IPS-NIHi7 (cell line): ENCODE results near the gene IL25.
"Not testable (repeated sequence)": the region's sequence is repeated elsewhere in the genome, so short reads cannot be mapped to it uniquely, and the experiment has no call there.

Experiments used
- DNase-seq: peaks from one replicate; pipeline ENCODE4 v3.0.0; 2012; ENCODE audit warnings: mixed read lengths; ENCODE audit errors: extremely low spot score

Gene IL25

GRCh38 chr14:23409475-23409874 is 36.9 kb downstream of the IL25 start:
- no peak for DNase-seq

GRCh38 chr14:23409966-23410635 is 37.5 kb downstream of the IL25 start:
- no peak for DNase-seq

GRCh38 chr14:23411563-23412525 is 39.2 kb downstream of the IL25 start:
- no peak for DNase-seq

DNA sequence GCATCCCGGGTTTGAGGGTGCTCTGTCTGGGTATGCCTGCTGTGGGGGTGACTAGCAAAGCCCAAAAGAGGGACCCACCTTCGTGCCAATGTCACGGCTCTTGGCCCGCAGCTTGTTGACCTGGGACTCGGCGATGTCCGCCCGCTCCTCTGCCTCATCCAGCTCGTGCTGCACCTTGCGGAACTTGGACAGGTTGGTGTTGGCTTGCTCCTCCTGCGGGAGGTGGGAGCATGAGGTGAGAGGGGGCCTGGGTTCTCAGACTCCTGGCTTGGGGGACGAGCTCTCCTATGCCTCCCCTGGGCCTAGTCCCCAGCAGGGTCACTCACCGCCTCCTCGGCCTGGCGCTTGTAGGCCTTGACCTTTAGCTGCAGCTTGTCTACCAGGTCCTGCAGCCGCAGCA is 41.1 kb downstream of the IL25 start:
- no peak for DNase-seq

GRCh38 chr14:23414254-23414653 is 41.6 kb downstream of the IL25 start:
- DNase-seq = no peak

GRCh38 chr14:23414906-23415820 is 42.6 kb downstream of the IL25 start:
- no peak for DNase-seq

GRCh38 chr14:23415821-23416778 is 43.5 kb downstream of the IL25 start:
- no peak for DNase-seq

DNA sequence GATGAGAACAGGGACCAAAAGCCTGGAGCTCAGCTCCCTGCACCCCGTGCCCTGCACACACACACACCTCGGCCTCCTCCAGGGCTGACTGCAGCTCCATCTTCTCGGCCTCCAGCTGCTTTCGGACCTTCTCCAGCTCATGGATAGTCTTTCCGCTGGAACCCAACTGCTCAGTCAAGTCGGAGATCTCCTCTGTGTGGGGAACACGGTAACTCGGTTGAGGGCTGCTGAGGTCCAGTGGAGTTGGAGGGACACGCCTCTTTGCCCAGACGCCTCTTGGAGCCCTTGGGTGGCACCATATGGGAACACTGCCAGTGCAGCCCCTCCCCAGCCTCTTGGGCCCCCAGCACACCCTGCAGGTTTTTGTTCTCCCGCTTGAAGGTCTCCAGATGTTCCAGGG is 44.2 kb downstream of the IL25 start:
- no peak for DNase-seq

DNA sequence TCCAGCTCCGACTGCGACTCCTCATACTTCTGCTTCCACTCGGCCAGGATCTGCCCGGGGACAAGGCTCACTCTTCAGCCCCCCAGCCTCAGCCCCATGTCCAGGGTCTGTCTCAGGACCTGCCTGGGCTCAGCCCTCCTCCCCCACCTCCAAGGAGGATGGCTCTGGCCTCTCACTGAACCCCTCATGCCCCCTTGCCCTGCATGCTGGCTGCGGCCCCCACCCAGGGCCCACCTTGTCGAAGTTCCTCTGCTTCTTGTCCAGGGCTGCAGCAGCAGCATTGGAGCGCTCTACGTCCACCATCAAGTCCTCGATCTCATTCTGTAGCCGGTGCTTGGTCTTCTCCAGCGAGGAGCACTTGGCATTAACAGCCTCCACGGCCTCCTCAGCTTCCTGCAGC is 44.7 kb downstream of the IL25 start:
- not testable (repeated sequence) for DNase-seq

- DNase-seq = no peak
Observed at GRCh38 chr14:23418021-23418420, 45.4 kb downstream of the IL25 start.

GRCh38 chr14:23419646-23420045 is 47.0 kb downstream of the IL25 start:
- DNase-seq = not testable (repeated sequence)

- no peak for DNase-seq
Observed at GRCh38 chr14:23421594-23421993, 49.0 kb downstream of the IL25 start.

- no peak for DNase-seq
Observed at GRCh38 chr14:23423657-23424056, 51.0 kb downstream of the IL25 start.

DNA sequence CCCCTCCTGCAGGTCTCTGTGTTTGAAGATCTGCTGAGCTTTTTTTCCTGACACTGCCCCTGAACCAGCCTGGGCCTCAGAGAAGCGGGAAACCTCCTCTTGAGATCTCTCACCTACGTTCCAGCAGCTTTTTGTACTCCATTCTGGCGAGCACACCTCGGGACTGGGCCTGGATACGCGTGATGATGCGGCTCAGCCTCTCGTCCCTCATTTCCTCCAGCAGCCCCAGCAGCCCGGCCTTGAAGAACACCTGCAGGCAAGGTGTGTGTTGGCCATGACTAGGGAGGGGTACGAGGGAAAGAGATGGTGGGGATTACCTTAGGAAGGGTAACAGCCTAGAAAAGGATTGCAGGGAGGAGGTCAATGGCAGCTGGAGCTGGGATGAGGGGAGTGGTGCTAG is 52.6 kb downstream of the IL25 start:
- DNase-seq = no peak

GRCh38 chr14:23425798-23426197 is 53.2 kb downstream of the IL25 start:
- not testable (repeated sequence) for DNase-seq
